WERI-Rb-1 (cell line): ENCODE results near the gene PARP4.

Experiments used
- DNase-seq: peaks from one replicate; pipeline ENCODE4 v3.0.0-alpha.2; 2020
- H3K27ac ChIP-seq: fragments of 250-450 bp; sonication (Bioruptor Pico); 2 replicates; pipeline ENCODE4 v1.5.1; 2020; ENCODE audit warnings: mild to moderate bottlenecking, moderate library complexity
- H3K27me3 ChIP-seq: fragments of 250-450 bp; sonication (Bioruptor Pico); 2 replicates; pipeline ENCODE4 v1.5.1; 2021; ENCODE audit warnings: mild to moderate bottlenecking, low read depth, moderate library complexity; ENCODE audit not compliant: insufficient read depth, severe bottlenecking
- H3K36me3 ChIP-seq: fragments of 250-450 bp; sonication (Bioruptor Pico); 2 replicates; pipeline ENCODE4 v1.5.1; 2020; ENCODE audit warnings: mild to moderate bottlenecking, moderate library complexity
- H3K4me3 ChIP-seq: 2 replicates; pipeline ENCODE4 v1.5.1; 2011; ENCODE audit warnings: low read depth, mild to moderate bottlenecking, control low read depth, low read length
- H3K9me3 ChIP-seq: fragments of 250-450 bp; sonication (Bioruptor Pico); 2 replicates; pipeline ENCODE4 v1.5.1; 2021; ENCODE audit warnings: mild to moderate bottlenecking, moderate library complexity; ENCODE audit not compliant: severe bottlenecking
- CTCF ChIP-seq: IDR thresholded peaks from 2 replicates; pipeline ENCODE4 v1.5.1; 2011; ENCODE audit warnings: low read depth, mild to moderate bottlenecking, control low read depth, inconsistent platforms, low read length

PARP4 gene

DNA sequence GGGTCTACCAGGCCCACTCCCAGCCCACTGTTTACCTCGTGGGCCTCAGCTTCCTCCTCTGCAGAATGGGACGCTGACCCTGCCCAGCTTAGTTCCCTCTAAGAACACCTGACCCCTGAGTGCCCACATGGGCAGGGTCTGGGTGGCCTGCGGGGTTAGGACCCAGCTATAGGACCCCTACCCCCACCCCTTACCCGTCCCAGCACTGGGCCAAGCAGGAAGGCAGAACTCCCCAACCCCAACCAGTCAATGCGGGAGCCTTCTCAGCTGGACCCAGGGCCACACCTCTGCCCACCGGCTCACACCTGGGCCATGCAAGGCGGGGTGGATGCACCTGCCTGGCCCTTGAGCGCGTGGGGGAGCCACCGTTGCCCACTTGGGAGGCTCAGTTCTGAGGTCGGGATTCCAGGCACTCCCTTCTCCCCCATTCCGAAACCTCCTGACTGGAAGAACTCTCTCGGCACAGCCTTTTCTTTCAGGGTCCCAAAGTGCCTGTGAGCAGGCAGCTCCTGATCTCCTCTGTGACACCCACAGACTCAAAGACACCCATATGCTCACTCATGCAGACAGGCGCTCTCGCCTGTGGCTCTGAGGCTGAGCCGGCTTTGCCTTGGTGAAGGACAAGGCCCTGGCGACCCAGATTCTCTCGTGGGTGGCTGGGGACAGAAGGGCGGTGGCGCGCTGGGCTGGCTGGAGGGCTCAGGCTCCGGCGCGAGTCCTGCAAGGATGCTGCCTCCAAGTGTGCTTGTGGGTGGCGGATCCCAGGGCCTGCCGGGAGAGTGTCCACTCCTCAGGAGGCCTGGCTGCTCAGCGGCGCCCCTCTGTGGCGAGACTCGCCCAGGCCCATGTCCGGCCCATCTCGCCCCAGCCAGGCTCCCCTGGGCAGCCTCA is 27.9 kb upstream of the PARP4 start:
- peaks cover 3% of the 10 kb centered on the region for H3K9me3 ChIP-seq
- H3K27me3 ChIP-seq = peaks cover 5% of the 10 kb centered on the region
- H3K27ac ChIP-seq = no peak overlapping the region
- no peaks in the 10 kb centered on the region for H3K36me3 ChIP-seq
- no peak overlapping the region for H3K4me3 ChIP-seq
- peak; percentile 63 for DNase-seq
- TF ChIP-seq CTCF = peak; percentile 84

GRCh38 chr13:24539500-24540165 is 27.1 kb upstream of the PARP4 start:
- Histone ChIP-seq H3K27me3 (peaks cover 5% of the 10 kb centered on the region), H3K27ac (no peak overlapping the region), H3K36me3 (no peaks in the 10 kb centered on the region), H3K4me3 (no peak overlapping the region), H3K9me3 (peaks cover 3% of the 10 kb centered on the region)
- peak; percentile 13; the same call in 1 of the 2 replicates for TF ChIP-seq CTCF
- no peak for DNase-seq

GRCh38 chr13:24529478-24529877 is 16.9 kb upstream of the PARP4 start:
- Histone ChIP-seq H3K27ac (no peak overlapping the region), H3K9me3 (no peaks in the 10 kb centered on the region), H3K36me3 (no peaks in the 10 kb centered on the region), H3K4me3 (no peak overlapping the region), H3K27me3 (no peaks in the 10 kb centered on the region)
- DNase-seq = no peak
- TF ChIP-seq CTCF = no peak

DNA sequence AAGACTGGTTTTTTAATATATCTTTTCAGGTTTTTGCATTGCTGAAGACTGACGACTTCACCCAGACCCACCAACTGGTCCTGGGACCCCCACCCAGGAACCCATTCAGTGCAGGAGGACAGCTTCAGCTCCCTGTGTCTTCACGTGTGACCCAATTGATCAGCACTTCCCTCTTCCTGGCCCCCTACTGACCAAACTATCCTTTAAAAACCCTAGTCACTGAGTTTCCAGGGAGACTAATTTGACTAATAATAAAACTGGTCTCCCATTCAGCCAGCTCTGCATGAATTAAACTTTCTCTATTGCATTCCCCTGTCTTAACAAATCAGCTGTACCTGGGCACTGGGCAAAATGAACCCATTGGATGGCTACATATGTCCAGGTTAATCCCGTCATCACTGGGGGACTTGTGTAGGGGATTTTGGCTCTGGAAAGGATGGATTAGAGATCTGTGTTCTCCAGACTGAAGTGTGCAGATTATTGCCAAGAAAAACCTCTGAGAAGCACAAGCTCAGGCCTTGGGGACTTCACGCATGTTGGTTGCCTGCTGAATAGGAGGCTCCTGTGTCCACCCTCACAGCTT is 16.3 kb upstream of the PARP4 start:
- TF ChIP-seq CTCF = no peak
- DNase-seq = no peak

GRCh38 chr13:24527266-24527775 is 14.7 kb upstream of the PARP4 start:
- Histone ChIP-seq H3K36me3 (no peaks in the 10 kb centered on the region), H3K4me3 (no peak overlapping the region), H3K27ac (no peak overlapping the region), H3K27me3 (no peaks in the 10 kb centered on the region), H3K9me3 (no peaks in the 10 kb centered on the region)
- DNase-seq = no peak
- no peak for TF ChIP-seq CTCF

More for the DNA sequence above, 16.3 kb upstream of the PARP4 start:
- H3K4me3 ChIP-seq = no peak overlapping the region
- no peaks in the 10 kb centered on the region for H3K27me3 ChIP-seq
- H3K36me3 ChIP-seq = no peaks in the 10 kb centered on the region
- no peaks in the 10 kb centered on the region for H3K9me3 ChIP-seq
- H3K27ac ChIP-seq = no peak overlapping the region
